ENCODE measurements around the gene COL4A6. TPM values are rescaled to one million over a fixed set of nuclear protein-coding genes. Genes with fewer than 3 reads are reported as not detected.

COL4A6 gene
- total RNA-seq, 1 experiment from 2014 or later: 0.28 TPM

DNA sequence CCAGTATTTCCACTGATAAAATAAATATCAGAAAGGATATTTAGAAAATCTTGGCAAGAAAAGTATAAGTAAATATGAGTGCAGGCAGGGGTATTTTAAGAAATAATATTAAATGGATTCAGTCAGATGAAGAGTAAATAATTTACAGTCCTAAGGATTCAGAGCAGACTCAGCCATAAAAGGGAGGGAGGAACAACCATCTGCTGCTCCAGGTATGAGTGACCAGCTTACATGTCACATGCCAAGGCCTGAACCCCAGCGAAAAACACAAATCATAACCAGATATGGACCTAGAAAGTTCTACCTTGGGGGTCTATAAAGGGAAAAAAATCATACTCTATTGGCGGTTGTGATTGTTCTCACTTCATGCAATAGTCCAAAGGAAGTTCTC lies 166.8 kb downstream of the COL4A6 start:
- ChIA-PET POLR2A (no interaction called here), CTCF (no interaction called here)
- ATAC-seq (no peak), DNase-seq (ENCODE audit: low read depth, low spot score) (no peak)
- H3K27ac ChIP-seq (ENCODE audit: low read length): no peak overlapping the region
- intact Hi-C loops (cut with micrococcal nuclease; ENCODE audit: unreplicated experiment) (no loop called here), in situ Hi-C loops (cut with HindIII; ENCODE audit: low pct_unique_long_range_greater_than_20kb, low sequenced_read_pairs) (no loop called here)
- TF ChIP-seq POLR2AphosphoS5 (IDR thresholded peaks at IDR 0.05; ENCODE audit: low read depth, low read length) (no peak), SIN3A (IDR thresholded peaks at IDR 0.05; ENCODE audit: borderline replicate concordance, insufficient read depth, low read depth, low read length) (no peak), REST (IDR thresholded peaks at IDR 0.05; ENCODE audit: insufficient read depth in 1 of 2, low read depth in 2 of 2, low read length in 1 of 2) (no peak), CTCF (IDR thresholded peaks at IDR 0.05) (no peak), TCF7L2 (IDR thresholded peaks at IDR 0.05; ENCODE audit: low read depth, low read length) (no peak)
- H3K27me3 ChIP-seq (ENCODE audit: control insufficient read depth, insufficient read depth, low read length): no peaks in the 10 kb centered on the region
- no peaks in the 10 kb centered on the region for H3K36me3 ChIP-seq (ENCODE audit: control insufficient read depth, insufficient read depth, low read length)
- BruUV-seq (replicated peaks): no TSS peak
- H3K9me3 ChIP-seq (ENCODE audit: control insufficient read depth, insufficient read depth, low read depth, low read length): no peaks in the 10 kb centered on the region
- H3K4me1 ChIP-seq (ENCODE audit: control insufficient read depth, insufficient read depth, low read length): no peaks in the 10 kb centered on the region
- H3K4me3 ChIP-seq (ENCODE audit: low read depth in 2 of 2, low read length in 2 of 2): no peak overlapping the region

GRCh38 chrX:108270739-108271396 lies 167.4 kb downstream of the COL4A6 start:
- ATAC-seq: no peak
- in situ Hi-C loops (cut with HindIII; ENCODE audit: low pct_unique_long_range_greater_than_20kb, low sequenced_read_pairs) (no loop called here), intact Hi-C loops (cut with micrococcal nuclease; ENCODE audit: unreplicated experiment) (no loop called here)
- no peaks in the 10 kb centered on the region for H3K36me3 ChIP-seq (ENCODE audit: control insufficient read depth, insufficient read depth, low read length)
- POLR2A ChIA-PET: no interaction called here
- H3K4me3 ChIP-seq (ENCODE audit: low read depth in 2 of 2, low read length in 2 of 2): no peak overlapping the region
- no peaks in the 10 kb centered on the region for H3K4me1 ChIP-seq (ENCODE audit: control insufficient read depth, insufficient read depth, low read length)
- TF ChIP-seq REST (IDR thresholded peaks at IDR 0.05; ENCODE audit: insufficient read depth in 1 of 2, low read depth in 2 of 2, low read length in 1 of 2) (no peak), POLR2AphosphoS5 (IDR thresholded peaks at IDR 0.05; ENCODE audit: low read depth, low read length) (no peak), TCF7L2 (IDR thresholded peaks at IDR 0.05; ENCODE audit: low read depth, low read length) (no peak), CTCF (IDR thresholded peaks at IDR 0.05) (no peak), SIN3A (IDR thresholded peaks at IDR 0.05; ENCODE audit: borderline replicate concordance, insufficient read depth, low read depth, low read length) (no peak)
- no TSS peak for BruUV-seq (replicated peaks)
- no peaks in the 10 kb centered on the region for H3K9me3 ChIP-seq (ENCODE audit: control insufficient read depth, insufficient read depth, low read depth, low read length)
- CTCF ChIA-PET: no interaction called here
- DNase-seq (ENCODE audit: low read depth, low spot score): no peak
- H3K27me3 ChIP-seq (ENCODE audit: control insufficient read depth, insufficient read depth, low read length): no peaks in the 10 kb centered on the region
- H3K27ac ChIP-seq (ENCODE audit: low read length): no peak overlapping the region
